Fibroblast of skin of abdomen (primary cell): Measurements from ENCODE around the gene ZNF324B. TPM values are rescaled to one million over a fixed set of nuclear protein-coding genes. Genes with fewer than 3 reads are reported as not detected.
"Not testable (repeated sequence)": the region's sequence is repeated elsewhere in the genome, so short reads cannot be mapped to it uniquely, and the experiment has no call there.

ENCODE experiments used
- DNase-seq: peaks from one replicate; pipeline ENCODE4 v3.0.0-alpha.2; 2013
- polyA plus RNA-seq, 2 experiments: library from polyadenylated mRNA; unstranded; fragments of 120-200 nt; gene quantifications; one replicate each; pipeline ENCODE4 v1.2.1, GENCODE V29; 2013; ENCODE audit not compliant: insufficient read length in 2 of 2

The ZNF324B gene
- 3.7 TPM for polyA plus RNA-seq (2013, experiment 1 of 2; ENCODE audit: insufficient read length)
- 3.0 TPM for polyA plus RNA-seq (2013, experiment 2 of 2; ENCODE audit: insufficient read length)

DNA sequence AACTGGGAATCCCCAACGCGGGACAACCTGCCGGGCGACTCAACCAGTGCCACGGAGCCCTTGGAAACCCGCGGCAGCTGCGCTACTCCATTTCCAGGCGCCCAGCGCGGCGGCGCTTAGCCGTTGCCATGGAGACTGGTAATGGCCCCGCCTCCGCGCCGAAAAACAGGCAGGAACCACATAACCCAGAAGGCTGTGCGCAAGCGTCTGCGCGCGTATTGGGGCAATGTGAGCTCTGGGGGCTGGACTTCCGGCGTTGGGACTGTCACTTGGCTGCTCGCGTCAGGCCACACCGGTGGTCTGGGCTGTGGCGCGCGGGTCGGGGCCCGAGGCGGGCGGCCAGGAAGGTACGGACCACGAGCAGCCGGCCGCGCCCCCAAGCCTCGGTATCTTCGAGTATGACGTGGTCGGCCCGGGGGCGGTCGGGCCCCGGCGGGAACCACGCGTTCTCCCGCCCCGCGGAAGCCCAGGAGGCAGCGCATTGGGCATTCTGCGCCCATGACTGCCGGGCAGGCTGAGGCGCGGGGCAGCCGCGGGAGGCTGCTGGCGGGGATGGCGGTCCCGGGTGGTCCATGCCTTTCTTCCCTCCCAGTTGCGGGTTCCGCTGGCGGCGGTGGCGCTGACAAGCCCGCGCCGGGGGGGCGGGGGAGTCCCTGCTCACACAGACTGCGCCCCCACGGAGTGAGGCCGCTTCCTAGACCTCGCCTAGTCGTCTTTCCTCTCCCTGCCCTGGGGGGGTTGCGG, at the start of gene ZNF324B:
Gene ZNF324B (plus strand): TSS at position 265 of the 744 bp plus-strand sequence. CDS start 2,080 bp downstream, outside the sequence.
- DNase-seq: peak; percentile 94

DNA sequence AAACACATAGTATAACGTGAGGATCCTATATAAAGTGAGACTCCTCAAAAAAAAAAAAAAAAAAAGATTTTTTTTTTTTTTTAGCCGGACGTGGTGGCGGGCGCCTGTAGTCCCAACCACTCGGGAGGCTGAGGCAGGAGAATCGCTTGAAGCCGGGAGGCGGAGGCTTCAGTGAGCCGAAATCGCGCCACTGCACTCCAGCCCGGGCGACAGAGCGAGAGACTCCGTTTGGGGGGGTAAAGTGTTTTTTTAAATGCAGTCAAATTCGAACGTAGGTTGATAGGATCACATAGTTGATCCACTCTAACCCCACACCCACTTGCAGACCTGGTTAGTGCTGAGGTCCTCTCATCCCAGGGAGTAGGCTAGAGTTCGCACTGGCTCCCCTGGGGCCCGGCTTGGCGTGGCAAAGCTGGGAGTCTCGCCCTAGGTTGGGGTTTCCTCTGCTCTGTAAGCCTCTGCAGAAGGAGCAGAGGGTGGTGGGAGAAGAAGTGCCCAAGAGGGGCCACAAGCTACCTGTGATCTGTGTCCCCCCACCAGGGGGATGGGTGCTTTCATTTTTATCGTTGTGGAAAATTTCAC, 49.5 kb upstream of the ZNF324B start:
- DNase-seq: no peak

DNA sequence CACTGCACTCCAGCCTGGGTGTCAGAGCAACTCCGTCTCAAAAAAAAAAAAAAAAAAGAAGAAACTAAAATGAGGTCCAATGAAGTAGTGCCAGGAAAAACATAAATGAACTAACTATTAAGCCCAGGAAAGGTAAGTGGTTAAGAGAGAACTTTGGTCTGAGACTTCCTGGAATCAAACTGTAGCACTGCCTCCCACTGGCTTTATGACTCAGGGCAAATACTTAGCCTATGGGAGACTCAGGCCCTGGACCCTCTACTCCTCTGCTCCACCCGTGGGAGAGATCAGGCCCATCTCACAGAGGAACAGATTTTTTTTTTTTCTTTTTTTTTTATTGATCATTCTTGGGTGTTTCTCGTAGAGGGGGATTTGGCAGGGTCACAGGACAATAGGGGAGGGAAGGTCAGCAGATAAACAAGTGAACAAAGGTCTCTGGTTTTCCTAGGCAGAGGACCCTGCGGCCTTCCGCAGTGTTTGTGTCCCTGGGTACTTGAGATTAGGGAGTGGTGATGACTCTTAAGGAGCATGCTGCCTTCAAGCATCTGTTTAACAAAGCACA, 47.4 kb upstream of the ZNF324B start:
- not testable (repeated sequence) for DNase-seq

DNA sequence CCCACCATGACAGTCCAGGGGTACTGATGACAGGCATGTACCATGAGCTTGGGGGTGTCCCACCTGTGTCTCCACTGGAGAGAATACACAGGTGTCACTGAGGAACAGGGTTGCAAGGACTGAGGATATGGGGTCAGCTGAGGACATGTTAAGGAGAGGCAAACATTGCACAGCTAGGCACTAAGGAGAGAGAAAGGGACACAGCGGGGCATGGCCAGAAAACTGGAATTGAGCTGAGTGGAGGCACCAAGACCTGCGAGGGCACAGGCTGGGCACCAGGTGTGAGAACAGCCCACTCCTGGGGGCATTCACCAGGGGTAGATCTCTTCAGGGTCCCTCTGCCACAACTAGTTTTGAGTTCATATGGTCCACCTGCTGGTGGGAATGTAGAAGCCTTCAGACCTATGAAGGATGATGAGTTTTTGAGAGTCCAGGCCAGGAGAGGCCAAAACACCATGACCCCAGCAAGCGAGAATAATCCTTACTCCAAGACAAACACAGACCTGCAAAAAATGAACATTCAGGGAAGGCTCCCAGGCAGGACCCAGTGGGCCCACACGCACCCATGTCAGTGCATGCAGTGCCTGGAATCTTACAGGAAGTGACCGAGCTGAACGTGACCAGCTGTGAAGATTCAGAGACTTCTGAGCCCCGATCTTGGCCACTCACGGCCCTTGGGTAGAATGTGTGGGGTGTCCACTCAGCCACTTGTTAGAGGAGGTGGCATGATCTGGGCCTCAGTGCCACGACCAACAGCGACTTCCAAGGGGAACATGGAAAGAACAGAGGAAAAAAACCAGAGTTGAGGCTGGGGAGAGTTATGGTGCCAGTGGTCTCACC, 44.4 kb upstream of the ZNF324B start:
- DNase-seq: no peak

DNA sequence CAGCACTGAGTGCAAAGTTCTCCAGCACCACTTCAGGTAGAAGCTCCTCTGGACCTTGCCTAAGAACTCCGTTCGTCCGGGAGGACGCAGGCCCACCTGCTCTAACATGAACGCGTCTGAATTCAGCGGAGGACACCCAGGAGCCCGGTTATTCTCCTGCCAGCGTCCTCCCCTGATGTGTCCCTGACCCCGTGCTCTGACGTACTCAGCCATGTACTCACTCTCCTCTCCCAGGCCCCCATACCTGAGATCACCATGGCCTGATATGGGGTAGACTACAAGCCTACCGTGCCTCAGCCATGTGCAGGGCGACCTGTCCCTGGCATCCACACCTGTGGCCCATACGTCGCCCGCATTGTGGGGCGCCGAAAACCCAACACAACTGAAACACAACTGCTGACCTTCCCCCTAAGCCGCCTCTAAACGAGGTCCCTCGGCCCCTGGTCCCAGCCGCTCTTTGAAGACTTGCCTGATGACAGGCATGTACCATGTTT, 43.7 kb upstream of the ZNF324B start:
- no peak for DNase-seq

DNA sequence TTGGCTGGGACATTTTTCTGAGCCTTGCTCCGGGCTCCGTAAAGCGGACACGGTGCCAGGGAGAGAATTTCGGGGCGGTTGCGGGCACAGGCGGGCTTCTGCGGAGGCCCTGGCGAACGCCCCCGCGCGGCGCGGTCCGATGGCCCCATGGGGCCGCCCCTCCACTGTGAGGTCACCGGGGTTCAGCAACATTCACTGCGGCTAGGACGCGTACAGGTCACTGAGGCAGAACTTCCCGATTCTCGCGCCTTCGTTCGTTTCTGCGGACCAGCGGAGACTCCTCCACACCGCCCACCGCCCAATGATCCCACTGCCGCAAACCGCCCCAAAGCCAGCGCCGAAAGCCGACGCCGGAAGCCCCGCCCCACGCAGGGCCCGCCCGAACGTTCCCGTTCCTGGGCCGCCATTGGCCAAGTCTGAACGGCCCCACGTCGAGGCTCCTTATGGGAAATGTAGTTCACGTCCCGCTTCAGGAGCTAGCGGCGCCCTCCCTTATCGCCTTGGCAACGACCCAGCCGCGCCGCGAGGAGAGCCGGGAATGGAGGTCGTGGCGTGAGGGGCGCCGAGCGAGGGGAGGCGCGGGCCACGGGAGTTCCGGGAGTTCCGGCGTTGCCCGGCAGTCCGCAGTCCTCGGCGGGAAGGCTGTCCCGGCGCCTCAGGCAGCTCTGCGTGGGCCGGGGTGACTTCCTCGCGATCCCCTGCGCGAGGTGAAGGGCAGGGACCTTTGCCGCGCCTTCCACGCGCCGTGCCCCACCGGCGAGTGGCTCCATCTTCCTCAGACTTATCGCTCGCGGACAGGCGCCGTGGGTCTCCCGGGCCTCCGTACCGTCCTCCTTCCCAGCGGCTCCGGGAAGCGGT, 43.0 kb upstream of the ZNF324B start, which contains the start of gene ZNF584:
Gene ZNF584 (plus strand): TSS at position 498 of the 858 bp plus-strand sequence. CDS start 499 bp downstream, outside the sequence.
- DNase-seq: peak; percentile 96

DNA sequence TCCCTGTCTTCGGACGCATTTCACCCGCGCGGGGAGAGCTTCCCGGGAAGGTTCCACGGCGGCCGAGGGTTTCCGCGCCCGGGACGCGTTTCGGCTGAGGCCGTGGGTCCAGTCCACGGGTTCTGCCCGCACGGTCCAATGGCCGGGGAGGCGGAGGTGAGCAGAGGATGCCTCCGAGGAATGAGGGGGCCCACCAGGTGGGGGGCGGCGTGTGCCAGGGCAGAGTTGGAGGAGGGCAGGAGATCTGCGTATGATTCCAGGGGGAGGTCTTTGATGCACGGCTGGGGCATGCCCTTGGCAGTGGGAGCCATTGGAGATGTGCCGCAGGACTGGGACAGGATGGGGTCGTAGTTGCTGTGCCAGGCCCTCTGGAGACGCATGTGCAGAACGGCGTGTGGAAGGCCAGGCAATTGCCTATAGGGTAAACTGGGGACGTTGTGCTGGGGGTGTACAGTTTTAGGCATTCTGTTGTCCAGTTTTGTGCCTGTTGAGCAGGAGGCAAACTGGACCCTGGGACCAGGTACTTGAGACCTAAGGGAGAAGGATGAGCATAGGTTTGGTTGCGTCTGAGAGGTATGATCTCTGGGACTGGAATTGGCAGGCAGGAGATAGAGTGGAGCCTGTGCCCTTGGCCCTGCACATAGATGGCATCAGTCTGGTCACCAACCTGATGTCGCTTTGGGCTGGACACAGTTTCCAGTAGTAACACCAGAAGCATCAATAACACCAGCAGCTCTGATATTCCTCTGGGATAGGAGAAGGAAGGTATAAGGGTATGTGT, 42.2 kb upstream of the ZNF324B start:
- DNase-seq: no peak

DNA sequence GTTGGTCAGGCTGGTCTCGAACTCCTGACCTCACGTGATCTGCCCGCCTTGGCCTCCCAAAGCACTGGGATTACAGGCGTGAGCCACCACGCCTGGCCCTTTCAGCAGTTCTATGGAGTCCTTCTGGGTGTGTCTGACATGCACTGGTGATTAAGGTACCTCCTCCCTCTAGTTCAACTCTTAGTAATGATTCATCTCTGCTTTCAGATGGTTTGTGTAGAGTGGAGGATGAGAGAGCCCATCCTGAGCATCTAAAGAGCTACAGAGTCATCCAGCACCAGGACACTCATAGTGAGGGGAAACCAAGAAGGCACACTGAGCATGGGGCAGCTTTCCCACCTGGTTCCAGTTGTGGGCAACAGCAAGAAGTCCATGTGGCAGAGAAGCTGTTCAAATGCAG, 34.8 kb upstream of the ZNF324B start:
- DNase-seq: no peak

DNA sequence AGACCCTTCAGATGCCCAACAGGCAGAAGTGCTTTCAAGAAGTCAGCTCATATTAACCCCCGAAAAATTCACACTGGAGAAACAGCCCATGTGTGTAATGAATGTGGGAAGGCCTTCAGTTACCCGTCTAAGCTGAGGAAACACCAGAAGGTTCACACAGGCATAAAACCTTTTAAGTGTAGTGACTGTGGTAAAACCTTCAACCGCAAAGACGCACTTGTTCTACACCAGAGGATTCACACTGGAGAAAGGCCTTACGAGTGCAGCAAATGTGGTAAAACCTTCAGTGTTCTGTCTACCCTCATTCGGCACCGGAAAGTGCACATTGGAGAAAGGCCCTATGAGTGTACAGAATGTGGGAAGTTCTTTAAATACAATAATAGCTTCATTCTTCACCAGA, 34.4 kb upstream of the ZNF324B start:
- no peak for DNase-seq

DNA sequence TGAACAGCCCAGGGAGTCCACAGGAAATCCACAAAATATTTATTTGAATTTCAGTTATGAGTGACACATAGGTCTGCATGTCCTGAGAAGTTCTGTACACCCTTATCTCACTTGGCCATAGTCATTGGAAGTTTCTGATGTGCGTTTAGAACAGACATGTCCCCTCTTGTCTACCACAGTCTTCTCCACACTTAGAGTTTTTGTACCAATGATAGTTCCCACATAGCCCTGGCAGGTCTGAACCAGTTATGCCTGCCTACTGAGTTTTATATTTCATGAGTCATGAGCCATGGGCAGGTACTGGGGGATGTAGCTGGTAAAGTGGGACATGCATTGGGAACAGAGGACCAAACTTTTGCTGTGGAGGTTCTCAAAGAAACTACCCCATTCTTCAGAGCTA, 22.8 kb upstream of the ZNF324B start:
- no peak for DNase-seq

DNA sequence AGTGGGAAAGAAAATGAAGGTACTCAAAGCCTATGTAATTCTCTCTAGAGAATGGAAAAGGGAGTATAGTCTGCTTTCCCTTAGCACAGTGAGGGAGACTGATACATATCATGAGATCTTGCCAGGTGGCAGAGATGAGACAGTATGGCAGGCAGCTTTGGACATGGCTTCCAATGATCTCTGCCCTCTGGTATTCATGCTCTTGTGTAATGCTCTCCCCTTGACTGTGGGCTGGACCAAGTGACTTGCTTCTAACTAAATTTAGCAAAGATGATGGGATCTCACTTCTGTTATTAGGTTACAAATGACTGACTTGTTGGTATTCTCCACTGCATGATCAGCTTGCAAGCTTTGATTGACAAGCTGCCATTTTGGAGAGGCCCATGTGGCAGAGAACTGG, 21.7 kb upstream of the ZNF324B start:
- no peak for DNase-seq

DNA sequence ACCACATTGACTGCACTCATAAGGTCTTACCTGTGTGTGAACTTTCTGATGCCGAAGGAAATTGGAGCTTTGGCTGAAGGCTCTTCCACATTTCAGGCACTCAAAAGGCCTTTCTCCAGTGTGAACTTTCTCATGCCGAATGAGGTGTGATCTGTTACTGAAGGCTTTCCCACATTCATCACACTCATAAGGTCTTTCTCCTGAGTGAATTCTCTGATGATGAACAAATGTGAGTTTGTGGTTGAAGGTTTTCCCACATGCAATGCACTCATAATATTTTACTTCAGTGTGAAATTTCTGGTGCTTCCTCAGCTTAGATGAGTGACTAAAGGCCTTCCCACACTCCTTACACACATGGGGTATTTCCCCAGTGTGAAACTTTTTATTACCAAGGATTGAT, 17.2 kb upstream of the ZNF324B start:
- DNase-seq: no peak

DNA sequence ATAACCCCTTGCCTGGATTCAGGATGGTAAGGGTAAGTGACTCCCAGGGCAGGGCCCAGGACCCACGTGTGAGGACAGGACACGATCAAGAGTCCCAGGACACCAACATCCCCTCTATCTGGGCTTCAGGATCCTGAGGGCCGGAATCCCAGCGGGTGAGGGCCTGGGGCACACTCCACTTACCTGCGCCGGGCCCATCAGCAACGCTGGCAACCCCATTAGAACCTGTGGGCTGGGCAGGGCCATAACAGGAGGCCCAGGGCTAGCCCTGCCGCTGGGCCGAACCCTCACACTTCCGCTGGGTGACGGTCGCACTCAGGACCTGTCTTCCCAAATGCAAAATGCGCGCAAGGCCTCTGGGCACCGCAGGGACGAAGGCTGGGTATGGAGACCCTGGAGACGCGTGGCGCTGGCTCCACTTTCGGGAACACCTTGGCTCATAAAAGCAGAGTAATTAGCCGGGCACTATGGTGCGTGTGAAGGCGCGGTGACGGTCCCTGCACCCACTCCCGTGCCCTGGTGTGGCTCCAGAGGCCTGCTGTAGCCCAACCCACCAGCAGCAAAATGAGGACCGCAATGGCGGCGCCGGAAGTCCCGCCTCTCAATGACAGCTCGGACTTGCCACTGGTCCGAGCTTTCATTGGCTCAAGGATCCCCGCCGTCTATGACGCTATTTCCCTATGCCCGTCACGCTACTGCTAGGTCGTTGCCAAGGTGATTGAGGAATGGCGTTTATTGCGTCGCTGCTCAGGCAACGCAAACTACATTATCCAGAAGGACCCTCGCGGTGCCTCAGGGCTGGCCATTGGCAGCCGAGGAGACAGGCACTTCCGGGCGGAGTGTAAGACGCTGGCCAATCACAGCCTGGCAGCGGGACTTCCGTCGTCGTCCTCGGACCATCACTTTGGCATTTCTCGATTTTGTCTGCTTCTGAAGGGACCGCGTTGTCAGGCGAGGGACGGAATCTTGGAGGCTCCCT, 11.6 kb upstream of the ZNF324B start, which contains the start of gene ZNF132:
Gene ZNF132 (minus strand): TSS at position 578 of the 979 bp plus-strand sequence. CDS start 332 bp downstream, at position 246.
- DNase-seq: peak; percentile 100

DNA sequence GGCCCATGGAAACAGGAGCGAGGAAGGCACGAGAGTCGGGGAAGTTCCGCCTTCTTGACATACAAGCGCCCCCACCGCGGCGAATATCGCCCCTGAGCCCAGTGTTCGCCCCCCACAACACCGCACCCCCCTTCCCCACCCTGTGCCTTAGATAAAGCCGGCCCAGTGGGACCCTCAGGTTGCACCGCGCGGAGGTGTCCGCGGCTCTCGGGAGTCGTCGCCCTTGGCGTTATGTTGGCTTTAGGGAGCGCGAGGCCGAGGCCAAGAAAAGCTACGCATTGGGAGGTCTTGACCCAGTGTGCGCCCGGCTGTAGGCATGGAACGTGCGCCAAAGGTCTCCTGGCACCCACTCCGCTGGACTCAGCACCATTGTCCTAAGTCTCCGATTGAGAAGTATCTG, 10.9 kb upstream of the ZNF324B start:
- DNase-seq: no peak

DNA sequence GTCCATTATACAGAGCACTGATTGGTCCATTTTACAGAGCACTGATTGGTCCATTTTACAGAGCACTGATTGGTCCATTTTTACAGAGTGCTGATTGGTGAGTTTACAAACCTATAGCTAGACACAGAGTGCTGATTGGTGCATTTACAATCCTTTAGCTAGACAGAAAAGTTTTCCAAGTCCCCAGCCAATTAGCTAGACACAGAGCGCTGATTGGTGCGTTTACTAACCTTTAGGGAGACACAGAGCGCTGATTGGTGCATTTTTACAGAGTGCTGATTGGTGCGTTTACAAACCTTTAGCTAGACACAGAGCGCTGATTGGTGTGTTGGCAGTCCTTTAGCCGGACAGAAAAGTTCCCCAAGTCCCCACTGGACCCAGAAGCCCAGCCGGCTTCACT, 8.4 kb upstream of the ZNF324B start:
- not testable (repeated sequence) for DNase-seq

DNA sequence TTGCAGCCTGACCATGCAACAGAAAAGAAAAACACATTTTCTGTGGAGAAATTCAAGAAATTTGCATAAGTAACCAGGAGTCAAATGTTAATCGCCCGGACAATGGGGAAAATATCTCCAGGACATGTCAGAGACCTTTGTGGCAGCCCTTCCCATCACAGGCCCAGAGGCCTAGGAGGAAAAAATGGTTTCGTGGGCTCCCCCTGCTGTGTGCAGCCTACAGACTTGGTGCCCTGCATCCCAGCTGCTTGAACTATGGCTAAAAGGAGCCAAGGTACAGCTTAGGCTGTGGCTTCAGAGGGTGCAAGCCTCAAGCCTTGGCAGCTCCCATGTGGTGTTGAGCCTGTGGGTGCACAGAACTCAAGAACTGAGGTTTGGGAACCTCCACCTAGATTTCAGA, 2.6 kb upstream of the ZNF324B start:
- not testable (repeated sequence) for DNase-seq

DNA sequence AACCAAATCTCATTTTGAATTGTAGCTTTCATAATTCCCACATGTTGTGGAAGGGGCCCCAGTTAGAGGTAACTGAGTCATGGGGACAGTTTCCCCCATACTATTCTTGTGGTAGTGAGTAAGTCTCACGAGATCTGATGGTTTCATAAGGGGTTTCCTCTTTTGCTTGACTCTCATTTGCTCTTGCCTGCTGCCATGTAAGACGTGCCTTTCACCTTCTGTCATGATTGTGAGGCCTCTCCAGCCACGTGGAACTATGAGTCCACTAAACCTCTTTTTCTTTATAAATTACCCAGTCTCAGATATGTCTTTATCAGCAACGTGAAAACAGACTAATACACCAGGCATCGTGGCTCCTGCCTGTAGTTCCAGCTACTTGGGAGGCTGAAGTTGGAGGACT, 1.4 kb upstream of the ZNF324B start:
- not testable (repeated sequence) for DNase-seq

DNA sequence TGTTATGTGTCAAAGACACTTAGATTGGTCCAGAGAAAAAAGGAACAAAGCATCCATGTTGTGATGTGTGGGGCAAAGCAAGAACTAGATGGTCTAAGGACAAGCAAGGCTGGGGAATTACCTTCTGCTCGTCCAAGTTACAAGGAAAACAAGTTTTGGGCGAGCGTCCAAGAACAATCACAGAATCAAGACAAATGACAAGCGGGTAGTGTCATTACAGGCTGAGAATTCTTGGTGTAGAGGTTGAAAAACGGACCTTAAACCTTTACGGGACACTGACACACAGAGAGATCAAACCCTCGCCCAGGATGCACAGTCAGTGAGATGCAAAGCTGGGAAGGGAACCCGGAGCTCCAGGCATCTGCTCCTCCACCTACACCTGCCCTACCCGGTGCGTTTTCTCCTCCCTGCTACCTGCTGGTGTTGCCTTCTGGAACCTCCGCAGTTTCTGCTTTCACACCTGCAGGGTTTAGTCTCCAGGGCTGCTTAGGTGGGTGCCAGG, 515 bp upstream of the ZNF324B start:
- no peak for DNase-seq

DNA sequence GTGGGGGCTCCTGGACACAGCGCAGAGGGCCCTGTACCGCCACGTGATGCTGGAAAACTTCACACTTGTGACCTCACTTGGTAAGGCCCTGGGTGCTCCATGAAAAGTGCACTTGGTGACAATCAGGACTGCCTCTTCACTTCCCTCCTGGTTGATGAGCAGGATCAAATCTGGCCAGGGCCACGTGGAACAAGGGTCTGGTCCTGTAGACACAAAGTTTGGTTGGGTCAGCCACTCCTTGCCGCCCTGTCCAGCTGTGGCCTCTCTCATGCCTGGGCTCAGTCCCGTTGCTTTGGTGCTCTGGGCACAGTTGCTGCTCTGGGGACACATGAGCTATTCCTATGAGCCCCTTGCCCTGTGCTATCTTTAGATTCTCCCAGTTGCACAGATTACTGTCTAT, 2.3 kb downstream of the ZNF324B start:
- DNase-seq: no peak
